Measurements from ENCODE around the gene KCNJ16. TPM values are rescaled to one million over a fixed set of nuclear protein-coding genes. Genes with fewer than 3 reads are reported as not detected.

KCNJ16 gene
- total RNA-seq, 4 donors from 2014 or later: 1.00 TPM; not detected in 3

DNA sequence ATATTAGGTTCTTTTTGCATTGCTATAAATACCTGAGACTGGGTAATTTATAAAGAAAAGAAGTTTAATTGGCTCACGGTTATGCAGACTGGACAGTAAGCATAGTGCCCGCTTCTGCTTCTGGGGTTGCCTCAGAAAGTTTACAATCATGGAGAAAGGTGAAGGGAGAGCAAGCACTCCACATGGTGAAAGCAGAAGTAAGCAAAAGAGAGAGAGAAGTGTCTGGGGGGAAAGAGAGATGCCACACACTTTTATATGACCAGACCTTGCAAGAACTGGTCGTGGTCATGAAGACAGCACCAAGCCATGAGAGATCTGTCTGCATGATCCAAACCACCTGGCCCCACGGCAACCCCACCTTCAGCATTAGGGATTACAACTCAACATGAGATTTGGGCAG, 45.4 kb downstream of the KCNJ16 start:
- ATAC-seq (no peak), DNase-seq (no peak)
- Histone ChIP-seq H3K27ac (peak overlapping the region in 1 of 4 donors; percentile 31), H3K4me3 (no peak overlapping the region), H3K9me3 (no peaks in the 10 kb centered on the region), H3K4me1 (no peaks in the 10 kb centered on the region), H3K27me3 (no peaks in the 10 kb centered on the region), H3K36me3 (no peaks in the 10 kb centered on the region)
- TF ChIP-seq POLR2A (IDR thresholded peaks at IDR 0.05): no peak
- TF ChIP-seq, protein P1, sequence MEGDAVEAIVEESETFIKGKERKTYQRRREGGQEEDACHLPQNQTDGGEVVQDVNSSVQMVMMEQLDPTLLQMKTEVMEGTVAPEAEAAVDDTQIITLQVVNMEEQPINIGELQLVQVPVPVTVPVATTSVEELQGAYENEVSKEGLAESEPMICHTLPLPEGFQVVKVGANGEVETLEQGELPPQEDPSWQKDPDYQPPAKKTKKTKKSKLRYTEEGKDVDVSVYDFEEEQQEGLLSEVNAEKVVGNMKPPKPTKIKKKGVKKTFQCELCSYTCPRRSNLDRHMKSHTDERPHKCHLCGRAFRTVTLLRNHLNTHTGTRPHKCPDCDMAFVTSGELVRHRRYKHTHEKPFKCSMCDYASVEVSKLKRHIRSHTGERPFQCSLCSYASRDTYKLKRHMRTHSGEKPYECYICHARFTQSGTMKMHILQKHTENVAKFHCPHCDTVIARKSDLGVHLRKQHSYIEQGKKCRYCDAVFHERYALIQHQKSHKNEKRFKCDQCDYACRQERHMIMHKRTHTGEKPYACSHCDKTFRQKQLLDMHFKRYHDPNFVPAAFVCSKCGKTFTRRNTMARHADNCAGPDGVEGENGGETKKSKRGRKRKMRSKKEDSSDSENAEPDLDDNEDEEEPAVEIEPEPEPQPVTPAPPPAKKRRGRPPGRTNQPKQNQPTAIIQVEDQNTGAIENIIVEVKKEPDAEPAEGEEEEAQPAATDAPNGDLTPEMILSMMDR (IDR thresholded peaks at IDR 0.05 in 4 of 5, conservative IDR thresholded peaks at IDR 0.05 in 1 of 5): no peak
- in situ Hi-C loops (cut with MboI; ENCODE audit: low sequenced_read_pairs in 4 of 4) (no loop called here), intact Hi-C loops (cut with DNase I; ENCODE audit: low total_unique reads) (no loop called here)

GRCh38 chr17:70121126-70121525, 46.1 kb downstream of the KCNJ16 start:
- no peaks in the 10 kb centered on the region for H3K36me3 ChIP-seq
- no peaks in the 10 kb centered on the region for H3K9me3 ChIP-seq
- H3K4me3 ChIP-seq: no peak overlapping the region
- H3K27me3 ChIP-seq: no peaks in the 10 kb centered on the region
- intact Hi-C loops (cut with DNase I; ENCODE audit: low total_unique reads): no loop called here
- DNase-seq: no peak
- in situ Hi-C loops (cut with MboI; ENCODE audit: low sequenced_read_pairs in 4 of 4): no loop called here
- peak overlapping the region in 1 of 4 donors; percentile 31 for H3K27ac ChIP-seq
- TF ChIP-seq, protein P1 (IDR thresholded peaks at IDR 0.05 in 4 of 5, conservative IDR thresholded peaks at IDR 0.05 in 1 of 5): no peak
- TF ChIP-seq POLR2A (IDR thresholded peaks at IDR 0.05): no peak
- ATAC-seq: no peak
- no peaks in the 10 kb centered on the region for H3K4me1 ChIP-seq

GRCh38 chr17:70123193-70123592, 48.2 kb downstream of the KCNJ16 start:
- ATAC-seq (no peak), DNase-seq (no peak)
- in situ Hi-C loops (cut with MboI; ENCODE audit: low sequenced_read_pairs in 4 of 4): no loop called here
- no peaks in the 10 kb centered on the region for H3K27me3 ChIP-seq
- no peak for TF ChIP-seq POLR2A (IDR thresholded peaks at IDR 0.05)
- TF ChIP-seq, protein P1 (IDR thresholded peaks at IDR 0.05 in 4 of 5, conservative IDR thresholded peaks at IDR 0.05 in 1 of 5): no peak
- intact Hi-C loops (cut with DNase I; ENCODE audit: low total_unique reads): no loop called here
- H3K4me1 ChIP-seq: no peaks in the 10 kb centered on the region
- H3K9me3 ChIP-seq: no peaks in the 10 kb centered on the region
- H3K36me3 ChIP-seq: no peaks in the 10 kb centered on the region
- no peak overlapping the region for H3K4me3 ChIP-seq
- no peak overlapping the region for H3K27ac ChIP-seq

DNA sequence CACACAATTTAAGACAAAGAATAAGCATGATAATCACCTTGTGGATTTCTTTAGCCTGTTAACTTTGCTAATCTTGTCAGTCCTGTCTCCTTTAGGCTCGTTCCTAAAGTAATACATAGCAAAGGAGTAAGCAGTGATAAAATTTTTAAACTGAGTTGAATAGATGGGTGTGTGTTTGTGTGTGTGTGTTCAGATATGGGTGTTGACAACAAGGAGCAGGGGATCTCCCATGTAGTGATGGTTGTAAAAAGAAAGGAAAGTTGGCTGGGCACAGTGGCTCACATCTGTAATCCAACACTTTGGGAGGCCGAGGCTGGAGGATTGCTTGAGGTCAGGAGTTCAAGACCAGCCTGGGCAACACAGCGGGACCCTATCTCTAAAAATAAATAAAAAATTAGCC, 49.7 kb downstream of the KCNJ16 start:
- Histone ChIP-seq H3K4me1 (no peaks in the 10 kb centered on the region), H3K4me3 (no peak overlapping the region), H3K36me3 (no peaks in the 10 kb centered on the region), H3K27me3 (no peaks in the 10 kb centered on the region), H3K9me3 (no peaks in the 10 kb centered on the region), H3K27ac (no peak overlapping the region)
- ATAC-seq (no peak), DNase-seq (no peak)
- in situ Hi-C loops (cut with MboI; ENCODE audit: low sequenced_read_pairs in 4 of 4): loop anchor here in 2 of 4 donors (25.0 kb wide), 2 partner anchors 387 to 787 kb away; partner anchors contain the start of gene ABCA5 (in 1 of the 2)
- intact Hi-C loops (cut with DNase I; ENCODE audit: low total_unique reads): no loop called here
- TF ChIP-seq, protein P1 (IDR thresholded peaks at IDR 0.05 in 4 of 5, conservative IDR thresholded peaks at IDR 0.05 in 1 of 5): no peak
- no peak for TF ChIP-seq POLR2A (IDR thresholded peaks at IDR 0.05)

All from gastrocnemius medialis (tissue), 4 donors.